Ovary (tissue), 3 donors: ENCODE measurements around the gene PA2G4.

Experiments used
- EP300 ChIP-seq: sonication (generic); formaldehyde crosslinking; IDR thresholded peaks from one replicate; pipeline ENCODE4 v1.6.1; 2017; ENCODE audit warnings: antibody characterized with exemption
- POLR2A ChIP-seq: fragments of 450-650 bp; IDR thresholded peaks from one replicate; pipeline ENCODE4 v1.6.1; 2017; ENCODE audit warnings: antibody characterized with exemption, mild to moderate bottlenecking, moderate library complexity
- TF ChIP-seq, protein P1 (sequence below), 3 donors: fragments of 450-650 bp in 2 of 3; fragments of 200-600 bp in 1 of 3; IDR thresholded peaks; one replicate each; pipeline versions ENCODE4 v1.5.1 to v1.8.0; 2016 to 2022; ENCODE audit warnings: antibody characterized with exemption in 3 of 3, mild to moderate bottlenecking in 1 of 3
- donor health status: DM: no; HTN: no; CAD: no.

DNA sequence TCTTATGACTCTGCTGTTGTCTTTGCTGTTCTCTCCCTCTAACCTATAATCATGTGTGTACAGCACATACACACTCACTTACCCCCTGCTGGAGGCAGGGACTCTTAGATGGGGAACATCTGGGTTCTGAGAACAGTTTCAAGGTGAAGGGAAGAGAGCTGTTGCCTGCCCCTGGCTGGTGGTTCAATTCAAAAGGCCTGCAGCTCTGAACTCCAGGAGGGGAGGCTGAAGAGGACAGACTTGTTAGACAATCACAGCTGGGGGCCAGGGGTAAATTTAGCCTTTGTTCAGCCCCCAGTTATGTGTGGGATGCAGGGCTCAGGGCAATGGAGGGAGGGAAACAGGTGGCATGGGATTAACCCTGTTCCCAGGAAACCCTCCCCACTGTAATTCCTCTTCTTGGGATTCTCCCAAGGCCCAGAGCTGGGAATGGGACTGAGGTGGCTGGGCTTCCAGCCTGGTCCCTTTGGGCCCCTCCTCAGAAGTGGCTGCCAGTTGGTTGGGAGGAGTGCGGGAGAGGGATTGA, 50.0 kb downstream of the PA2G4 start:
- TF ChIP-seq, protein P1, sequence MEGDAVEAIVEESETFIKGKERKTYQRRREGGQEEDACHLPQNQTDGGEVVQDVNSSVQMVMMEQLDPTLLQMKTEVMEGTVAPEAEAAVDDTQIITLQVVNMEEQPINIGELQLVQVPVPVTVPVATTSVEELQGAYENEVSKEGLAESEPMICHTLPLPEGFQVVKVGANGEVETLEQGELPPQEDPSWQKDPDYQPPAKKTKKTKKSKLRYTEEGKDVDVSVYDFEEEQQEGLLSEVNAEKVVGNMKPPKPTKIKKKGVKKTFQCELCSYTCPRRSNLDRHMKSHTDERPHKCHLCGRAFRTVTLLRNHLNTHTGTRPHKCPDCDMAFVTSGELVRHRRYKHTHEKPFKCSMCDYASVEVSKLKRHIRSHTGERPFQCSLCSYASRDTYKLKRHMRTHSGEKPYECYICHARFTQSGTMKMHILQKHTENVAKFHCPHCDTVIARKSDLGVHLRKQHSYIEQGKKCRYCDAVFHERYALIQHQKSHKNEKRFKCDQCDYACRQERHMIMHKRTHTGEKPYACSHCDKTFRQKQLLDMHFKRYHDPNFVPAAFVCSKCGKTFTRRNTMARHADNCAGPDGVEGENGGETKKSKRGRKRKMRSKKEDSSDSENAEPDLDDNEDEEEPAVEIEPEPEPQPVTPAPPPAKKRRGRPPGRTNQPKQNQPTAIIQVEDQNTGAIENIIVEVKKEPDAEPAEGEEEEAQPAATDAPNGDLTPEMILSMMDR (IDR thresholded peaks at IDR 0.05): no peak
- TF ChIP-seq EP300 (no peak), POLR2A (no peak)
